Measurements from ENCODE around the gene FANK1.

DNA sequence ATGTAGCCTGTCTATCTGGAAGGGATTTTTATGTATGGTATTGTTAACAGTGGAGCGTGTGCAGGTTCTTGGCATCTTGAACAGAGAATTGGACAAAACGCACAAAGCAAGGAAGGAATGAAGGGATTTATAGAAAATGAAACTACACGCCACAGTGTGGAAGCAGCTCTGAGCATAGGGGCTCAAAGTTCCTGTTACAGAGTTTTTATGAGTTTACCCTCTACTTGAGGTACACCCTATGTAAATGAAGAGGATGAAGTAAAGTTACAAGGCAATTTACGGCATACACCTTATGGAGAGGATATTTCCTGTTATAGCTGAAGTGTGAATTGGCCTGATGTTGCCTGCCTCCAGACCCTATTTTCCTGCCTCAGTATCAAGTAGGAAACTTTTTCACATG lies 33.3 kb downstream of the FANK1 start:
- TF ChIP-seq, protein P1, sequence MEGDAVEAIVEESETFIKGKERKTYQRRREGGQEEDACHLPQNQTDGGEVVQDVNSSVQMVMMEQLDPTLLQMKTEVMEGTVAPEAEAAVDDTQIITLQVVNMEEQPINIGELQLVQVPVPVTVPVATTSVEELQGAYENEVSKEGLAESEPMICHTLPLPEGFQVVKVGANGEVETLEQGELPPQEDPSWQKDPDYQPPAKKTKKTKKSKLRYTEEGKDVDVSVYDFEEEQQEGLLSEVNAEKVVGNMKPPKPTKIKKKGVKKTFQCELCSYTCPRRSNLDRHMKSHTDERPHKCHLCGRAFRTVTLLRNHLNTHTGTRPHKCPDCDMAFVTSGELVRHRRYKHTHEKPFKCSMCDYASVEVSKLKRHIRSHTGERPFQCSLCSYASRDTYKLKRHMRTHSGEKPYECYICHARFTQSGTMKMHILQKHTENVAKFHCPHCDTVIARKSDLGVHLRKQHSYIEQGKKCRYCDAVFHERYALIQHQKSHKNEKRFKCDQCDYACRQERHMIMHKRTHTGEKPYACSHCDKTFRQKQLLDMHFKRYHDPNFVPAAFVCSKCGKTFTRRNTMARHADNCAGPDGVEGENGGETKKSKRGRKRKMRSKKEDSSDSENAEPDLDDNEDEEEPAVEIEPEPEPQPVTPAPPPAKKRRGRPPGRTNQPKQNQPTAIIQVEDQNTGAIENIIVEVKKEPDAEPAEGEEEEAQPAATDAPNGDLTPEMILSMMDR (IDR thresholded peaks at IDR 0.05): no peak
- no peak for TF ChIP-seq POLR2A (IDR thresholded peaks at IDR 0.05)
